K562 treated with DMSO at 1 percent for 48 hours (cell line): Measurements from ENCODE around the gene ADAR. TPM values are rescaled to one million over a fixed set of nuclear protein-coding genes. Genes with fewer than 3 reads are reported as not detected.

Experiments
- total RNA-seq: library from RNA; unstranded; fragments of 300-600 nt; gene quantifications from 2 replicates; pipeline ENCODE4 v1.2.3, GENCODE V29; 2022; ENCODE audit warnings: low replicate concordance; ENCODE audit errors: extremely low read depth

The ADAR gene, protein sequence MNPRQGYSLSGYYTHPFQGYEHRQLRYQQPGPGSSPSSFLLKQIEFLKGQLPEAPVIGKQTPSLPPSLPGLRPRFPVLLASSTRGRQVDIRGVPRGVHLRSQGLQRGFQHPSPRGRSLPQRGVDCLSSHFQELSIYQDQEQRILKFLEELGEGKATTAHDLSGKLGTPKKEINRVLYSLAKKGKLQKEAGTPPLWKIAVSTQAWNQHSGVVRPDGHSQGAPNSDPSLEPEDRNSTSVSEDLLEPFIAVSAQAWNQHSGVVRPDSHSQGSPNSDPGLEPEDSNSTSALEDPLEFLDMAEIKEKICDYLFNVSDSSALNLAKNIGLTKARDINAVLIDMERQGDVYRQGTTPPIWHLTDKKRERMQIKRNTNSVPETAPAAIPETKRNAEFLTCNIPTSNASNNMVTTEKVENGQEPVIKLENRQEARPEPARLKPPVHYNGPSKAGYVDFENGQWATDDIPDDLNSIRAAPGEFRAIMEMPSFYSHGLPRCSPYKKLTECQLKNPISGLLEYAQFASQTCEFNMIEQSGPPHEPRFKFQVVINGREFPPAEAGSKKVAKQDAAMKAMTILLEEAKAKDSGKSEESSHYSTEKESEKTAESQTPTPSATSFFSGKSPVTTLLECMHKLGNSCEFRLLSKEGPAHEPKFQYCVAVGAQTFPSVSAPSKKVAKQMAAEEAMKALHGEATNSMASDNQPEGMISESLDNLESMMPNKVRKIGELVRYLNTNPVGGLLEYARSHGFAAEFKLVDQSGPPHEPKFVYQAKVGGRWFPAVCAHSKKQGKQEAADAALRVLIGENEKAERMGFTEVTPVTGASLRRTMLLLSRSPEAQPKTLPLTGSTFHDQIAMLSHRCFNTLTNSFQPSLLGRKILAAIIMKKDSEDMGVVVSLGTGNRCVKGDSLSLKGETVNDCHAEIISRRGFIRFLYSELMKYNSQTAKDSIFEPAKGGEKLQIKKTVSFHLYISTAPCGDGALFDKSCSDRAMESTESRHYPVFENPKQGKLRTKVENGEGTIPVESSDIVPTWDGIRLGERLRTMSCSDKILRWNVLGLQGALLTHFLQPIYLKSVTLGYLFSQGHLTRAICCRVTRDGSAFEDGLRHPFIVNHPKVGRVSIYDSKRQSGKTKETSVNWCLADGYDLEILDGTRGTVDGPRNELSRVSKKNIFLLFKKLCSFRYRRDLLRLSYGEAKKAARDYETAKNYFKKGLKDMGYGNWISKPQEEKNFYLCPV
- 166 TPM in 1 of 2 replicates, not detected in the other for total RNA-seq

DNA sequence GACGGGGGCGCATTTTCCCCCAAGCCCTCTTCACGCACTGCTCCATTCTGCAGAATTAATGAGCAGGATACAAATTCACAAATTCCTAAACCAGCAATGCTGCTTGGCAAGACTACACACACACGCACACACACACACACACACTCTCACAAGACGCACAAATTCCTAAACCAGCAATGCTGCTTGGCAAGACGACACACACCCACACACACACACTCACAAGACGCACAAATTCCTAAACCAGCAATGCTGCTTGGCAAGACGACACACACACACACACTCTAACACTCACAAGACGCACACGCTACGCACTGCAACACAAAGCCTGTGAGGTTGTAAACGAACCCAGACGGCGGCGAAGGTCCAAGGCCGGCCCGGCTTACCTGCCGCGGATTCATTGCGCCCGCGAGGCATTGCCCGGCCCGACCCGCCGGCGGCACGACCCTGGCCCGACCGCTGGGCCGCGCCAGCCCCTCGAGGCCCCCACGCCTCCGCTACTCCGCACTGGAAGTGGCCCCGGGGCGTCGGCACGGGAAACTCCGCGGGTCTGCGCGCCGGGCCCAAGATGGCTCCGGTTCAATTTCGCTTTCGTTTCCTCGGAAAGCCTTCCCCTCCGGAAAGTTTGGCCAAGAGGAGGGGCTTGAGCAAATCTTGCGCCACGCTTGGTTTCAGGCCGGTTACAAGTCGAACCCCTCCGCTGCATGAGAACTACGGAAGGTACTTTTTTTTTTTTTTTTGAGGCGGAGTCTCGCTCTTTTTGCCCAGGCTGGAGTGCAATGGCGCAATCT is at the start of gene ADAR:
Gene ADAR, minus strand, starts transcription at position 578 of the 788 bp plus-strand sequence. Its CDS starts 180 bp downstream, at position 398.

DNA sequence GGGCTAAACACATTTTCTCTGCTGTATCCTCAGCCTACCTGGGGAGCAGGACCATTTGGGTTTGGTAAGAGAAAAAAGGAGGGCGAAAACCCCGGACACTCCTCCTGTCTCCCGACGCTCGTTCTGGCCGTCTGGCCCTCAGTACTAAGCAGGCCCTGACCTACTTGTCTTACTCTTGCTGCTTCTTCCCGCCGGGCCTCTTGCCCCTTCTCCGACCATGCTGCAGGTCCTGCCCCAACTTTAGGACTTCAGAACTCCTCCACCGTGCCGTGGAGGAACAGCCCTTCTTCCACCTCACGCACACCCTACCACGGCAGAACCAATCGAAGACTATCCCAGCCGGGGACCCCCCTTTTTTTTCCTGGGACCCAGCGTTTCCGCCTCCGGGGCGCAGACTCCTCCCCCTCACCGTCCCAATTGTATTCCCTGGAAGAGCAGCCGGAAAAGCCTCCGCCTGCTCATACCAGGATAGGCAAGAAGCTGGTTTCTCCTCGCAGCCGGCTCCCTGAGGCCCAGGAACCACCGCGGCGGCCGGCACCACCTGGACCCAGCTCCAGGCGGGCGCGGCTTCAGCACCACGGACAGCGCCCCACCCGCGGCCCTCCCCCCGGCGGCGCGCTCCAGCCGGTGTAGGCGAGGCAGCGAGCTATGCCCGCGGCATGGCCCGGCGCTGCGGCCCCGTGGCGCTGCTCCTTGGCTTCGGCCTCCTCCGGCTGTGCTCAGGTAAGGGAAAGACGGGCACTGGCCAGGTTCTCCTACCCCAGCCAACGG is 40.4 kb downstream of the ADAR start, which contains the start of gene CHRNB2:
Gene CHRNB2, plus strand, starts transcription at position 393 of the 771 bp plus-strand sequence. Its CDS starts 267 bp downstream, at position 660.

DNA sequence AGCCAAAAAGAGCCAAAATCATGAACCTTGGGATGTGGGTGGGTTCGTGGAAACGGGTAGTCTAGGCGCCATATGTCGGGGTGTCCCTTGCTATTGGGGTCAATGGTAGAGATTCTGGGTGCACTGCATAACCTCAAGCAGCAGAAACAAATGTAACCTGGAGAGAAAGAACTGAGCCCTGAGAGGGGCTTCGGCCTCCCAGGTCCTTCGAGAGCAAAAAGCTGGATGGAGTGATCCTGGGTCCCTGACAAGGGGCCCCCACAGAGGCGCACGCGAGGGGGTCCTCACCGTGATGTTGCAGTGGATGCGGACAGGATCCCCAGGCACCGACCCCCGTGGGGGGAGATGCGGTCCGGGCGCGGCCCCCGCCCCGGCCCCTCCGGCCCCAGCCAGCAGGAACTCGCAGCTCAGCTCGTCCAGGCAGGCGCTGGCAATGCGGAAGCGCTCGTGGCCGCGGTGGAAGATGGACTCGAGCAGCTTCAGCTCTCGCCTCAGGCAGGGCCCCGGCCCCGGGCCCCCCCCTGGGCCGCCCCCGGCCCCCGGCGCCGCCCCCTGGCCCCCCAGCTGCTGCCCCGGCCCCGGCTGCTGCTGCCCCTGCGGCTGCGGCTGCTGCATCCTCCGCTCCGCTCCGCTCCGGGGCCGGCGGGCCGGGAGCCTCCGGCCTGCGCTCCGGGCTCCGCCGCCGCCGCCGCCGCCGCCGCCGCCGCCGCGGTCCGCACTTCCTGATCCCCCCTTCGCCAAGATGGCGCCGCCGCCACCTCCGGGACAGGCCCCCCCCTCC is 49.9 kb downstream of the ADAR start, which contains the start of gene UBE2Q1:
Gene UBE2Q1, minus strand, starts transcription at position 724 of the 781 bp plus-strand sequence. Its CDS starts 109 bp downstream, at position 615.

Other genes with a start within 250 kb of the ADAR start
- gene IL6R, start 202.8 kb downstream of the ADAR start, total RNA-seq, result not detected in 2 replicates
- gene TDRD10, start 106.0 kb downstream of the ADAR start, total RNA-seq, result not detected in 2 replicates
- not detected in 2 replicates for gene SHE, start 105.8 kb downstream of the ADAR start, total RNA-seq
- not detected in 2 replicates for gene UBE2Q1, start 49.5 kb downstream of the ADAR start, total RNA-seq
- not detected in 2 replicates for gene CHRNB2, start 40.4 kb downstream of the ADAR start, total RNA-seq